ENCODE measurements around the gene WDFY1.

Gene WDFY1

DNA sequence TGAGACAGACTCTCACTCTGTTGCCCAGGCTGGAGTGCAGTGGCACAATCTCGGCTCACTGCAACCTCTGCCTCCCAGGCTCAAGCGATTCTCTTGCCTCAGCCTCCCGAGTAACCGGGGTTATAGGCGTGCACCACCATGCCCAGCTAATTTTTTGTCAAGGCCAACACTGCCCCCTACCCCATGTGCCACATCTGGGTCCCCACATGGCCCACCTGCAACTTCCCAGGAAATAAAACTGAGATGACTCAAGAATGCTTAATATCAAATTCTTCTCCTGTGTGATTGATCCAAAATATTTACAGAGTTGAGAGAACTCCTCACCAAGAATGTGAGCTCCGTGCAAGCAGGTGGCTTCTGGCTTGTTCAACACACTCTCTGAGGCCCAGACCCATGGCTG is 116.8 kb downstream of the WDFY1 start:
- no peaks in the 10 kb centered on the region for H3K79me2 ChIP-seq (ENCODE audit: insufficient read depth, low read length)
- no peak overlapping the region for H2AFZ ChIP-seq (ENCODE audit: low read depth, low read length)
- H4K20me1 ChIP-seq (ENCODE audit: insufficient read depth, low read length): no peaks in the 10 kb centered on the region
- H3K4me3 ChIP-seq (ENCODE audit: low read depth in 1 of 2, low read length in 2 of 2): no peak overlapping the region
- H3K4me2 ChIP-seq (ENCODE audit: insufficient read depth, low read length): no peak overlapping the region
- TF ChIP-seq CTCF (IDR thresholded peaks at IDR 0.05; ENCODE audit: borderline replicate concordance, extremely low read depth, low read length, poor library complexity, severe bottlenecking): no peak
- no peak for TF ChIP-seq EZH2 (IDR thresholded peaks at IDR 0.05; ENCODE audit: borderline replicate concordance, low read depth, low read length, severe bottlenecking)
- H3K27me3 ChIP-seq (ENCODE audit: insufficient read depth, low read length, poor library complexity): no peaks in the 10 kb centered on the region
- no peaks in the 10 kb centered on the region for H3K4me1 ChIP-seq (ENCODE audit: insufficient read depth, low read length)
- ATAC-seq (ENCODE audit: insufficient read depth, low read depth) (no peak), DNase-seq (no peak)
- H3K9me3 ChIP-seq (ENCODE audit: insufficient read depth, low read length, severe bottlenecking): no peaks in the 10 kb centered on the region
- no peaks in the 10 kb centered on the region for H3K36me3 ChIP-seq (ENCODE audit: insufficient read depth, low read length)
- H3K27ac ChIP-seq (ENCODE audit: low read length): no peak overlapping the region
- H3K9ac ChIP-seq (ENCODE audit: low read depth, low read length): no peak overlapping the region

DNA sequence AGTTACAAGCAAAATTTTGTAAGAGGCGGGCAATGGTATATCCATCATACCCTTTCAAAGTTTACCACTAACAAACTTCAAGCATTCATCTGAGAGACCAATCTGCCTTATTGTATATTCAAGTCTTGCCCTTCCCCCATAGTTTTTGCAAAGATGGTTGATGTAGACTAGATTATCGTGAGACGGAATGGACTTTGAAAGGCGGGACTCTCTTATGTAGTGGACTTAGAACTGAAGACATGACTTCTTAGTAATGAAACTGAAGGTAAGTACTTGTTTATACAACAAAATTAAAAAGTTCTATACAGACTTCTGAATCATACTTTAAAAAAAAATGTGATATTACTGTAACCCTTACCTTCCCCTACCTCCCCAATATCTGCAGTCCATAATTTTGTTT is 118.1 kb downstream of the WDFY1 start:
- Histone ChIP-seq H2AFZ (ENCODE audit: low read depth, low read length) (no peak overlapping the region), H3K4me3 (ENCODE audit: low read depth in 1 of 2, low read length in 2 of 2) (no peak overlapping the region), H3K9ac (ENCODE audit: low read depth, low read length) (no peak overlapping the region), H3K79me2 (ENCODE audit: insufficient read depth, low read length) (no peaks in the 10 kb centered on the region), H3K9me3 (ENCODE audit: insufficient read depth, low read length, severe bottlenecking) (no peaks in the 10 kb centered on the region), H3K36me3 (ENCODE audit: insufficient read depth, low read length) (no peaks in the 10 kb centered on the region), H3K4me2 (ENCODE audit: insufficient read depth, low read length) (no peak overlapping the region), H3K27ac (ENCODE audit: low read length) (no peak overlapping the region), H3K4me1 (ENCODE audit: insufficient read depth, low read length) (no peaks in the 10 kb centered on the region), H4K20me1 (ENCODE audit: insufficient read depth, low read length) (no peaks in the 10 kb centered on the region), H3K27me3 (ENCODE audit: insufficient read depth, low read length, poor library complexity) (no peaks in the 10 kb centered on the region)
- DNase-seq (no peak), ATAC-seq (ENCODE audit: insufficient read depth, low read depth) (no peak)
- no peak for TF ChIP-seq CTCF (IDR thresholded peaks at IDR 0.05; ENCODE audit: borderline replicate concordance, extremely low read depth, low read length, poor library complexity, severe bottlenecking)
- no peak for TF ChIP-seq EZH2 (IDR thresholded peaks at IDR 0.05; ENCODE audit: borderline replicate concordance, low read depth, low read length, severe bottlenecking)
